Caco-2 (cell line): Measurements from ENCODE around the gene NXPH4. TPM values are rescaled to one million over a fixed set of nuclear protein-coding genes. Genes with fewer than 3 reads are reported as not detected.
A peak's percentile ranks its signal among the peaks of the same experiment; 100 is the strongest.

Experiments used
- BruUV-seq: library from RNA; stranded (reverse); fragments of 400-500 nt; replicated peaks from 2 replicates; lab custom pipeline; 2021; lab: Mats Ljungman, UMichigan
- CTCF ChIA-PET: fragments of 300-600 bp; sonication (Branson Sonifier 250); formaldehyde crosslinking; loops from one replicate; lab custom pipeline; 2022; ENCODE audit warnings: antibody characterized with exemption; lab: Charles Lee
- POLR2A ChIA-PET: fragments of 300-600 bp; sonication (Branson Sonifier 250); formaldehyde crosslinking; loops from one replicate; lab custom pipeline; 2022; ENCODE audit warnings: antibody characterized with exemption; lab: Charles Lee
- DNase-seq, 2 experiments: peaks; one replicate each; pipeline versions ENCODE4 v3.0.0 to v3.0.0-alpha.2; 2020 to 2022
- H3K27me3 ChIP-seq: replicated peaks from 2 replicates; pipeline ENCODE4 v1.6.0; 2011; ENCODE audit warnings: low read length; ENCODE audit not compliant: control insufficient read depth, insufficient read depth
- H3K36me3 ChIP-seq: 2 replicates; pipeline ENCODE4 v1.5.1; 2011; ENCODE audit warnings: low read length; ENCODE audit not compliant: control insufficient read depth, insufficient read depth
- H3K4me1 ChIP-seq: fragments of 250-450 bp; sonication (Bioruptor Pico); 2 replicates; pipeline ENCODE4 v1.5.1; 2020; ENCODE audit warnings: mild to moderate bottlenecking
- H3K4me3 ChIP-seq: 2 replicates; pipeline ENCODE4 v1.5.1; 2011; ENCODE audit warnings: low read depth, mild to moderate bottlenecking, control low read depth, low read length
- H3K9me3 ChIP-seq: fragments of 250-450 bp; sonication (Bioruptor Pico); 2 replicates; pipeline ENCODE4 v1.5.1; 2020; ENCODE audit warnings: mild to moderate bottlenecking, moderate library complexity
- H3K27ac Mint-ChIP-seq: one replicate; pipeline ENCODE4 v1.8.0; 2022; ENCODE audit warnings: mixed read lengths; ENCODE audit not compliant: unreplicated experiment
- H3K27me3 Mint-ChIP-seq: one replicate; pipeline ENCODE4 v1.8.0; 2022; ENCODE audit warnings: mixed read lengths; ENCODE audit not compliant: insufficient read depth, unreplicated experiment
- H3K36me3 Mint-ChIP-seq: one replicate; pipeline ENCODE4 v1.8.0; 2022; ENCODE audit warnings: mild to moderate bottlenecking, mixed read lengths; ENCODE audit not compliant: insufficient read depth, unreplicated experiment
- H3K4me1 Mint-ChIP-seq: one replicate; pipeline ENCODE4 v1.8.0; 2022; ENCODE audit warnings: low read depth, mixed read lengths; ENCODE audit not compliant: unreplicated experiment
- H3K4me3 Mint-ChIP-seq: one replicate; pipeline ENCODE4 v1.8.0; 2022; ENCODE audit warnings: mild to moderate bottlenecking, moderate library complexity, mixed read lengths; ENCODE audit not compliant: unreplicated experiment
- H3K9me3 Mint-ChIP-seq: one replicate; pipeline ENCODE4 v1.8.0; 2022; ENCODE audit warnings: mixed read lengths; ENCODE audit not compliant: unreplicated experiment
- intact Hi-C: fragments of 100-400 bp; cut with micrococcal nuclease; formaldehyde crosslinking; loops from one replicate; pipeline ENCODE4 v1.10.0; 2022; ENCODE audit not compliant: unreplicated experiment
- total RNA-seq: library from RNA; stranded (reverse); gene quantifications from 2 replicates; pipeline ENCODE4 v1.2.3, GENCODE V29; 2022
- TF ChIP-seq, protein P1 (sequence below), 2 experiments: fragments of 200-600 bp in 1 of 2; IDR thresholded peaks; 1 replicate in 1 of 2; 2 replicates in 1 of 2; pipeline versions ENCODE4 v1.5.1 to v1.8.0; 2011 to 2022; ENCODE audit warnings: antibody characterized with exemption in 1 of 2, control low read depth in 1 of 2, inconsistent platforms in 1 of 2, low read depth in 1 of 2, low read length in 1 of 2, mild to moderate bottlenecking in 1 of 2, moderate library complexity in 1 of 2; ENCODE audit not compliant: insufficient read depth in 1 of 2, severe bottlenecking in 1 of 2, unreplicated experiment in 1 of 2

The NXPH4 gene
- total RNA-seq, 1 experiment from 2014 or later = 10.0 TPM

DNA sequence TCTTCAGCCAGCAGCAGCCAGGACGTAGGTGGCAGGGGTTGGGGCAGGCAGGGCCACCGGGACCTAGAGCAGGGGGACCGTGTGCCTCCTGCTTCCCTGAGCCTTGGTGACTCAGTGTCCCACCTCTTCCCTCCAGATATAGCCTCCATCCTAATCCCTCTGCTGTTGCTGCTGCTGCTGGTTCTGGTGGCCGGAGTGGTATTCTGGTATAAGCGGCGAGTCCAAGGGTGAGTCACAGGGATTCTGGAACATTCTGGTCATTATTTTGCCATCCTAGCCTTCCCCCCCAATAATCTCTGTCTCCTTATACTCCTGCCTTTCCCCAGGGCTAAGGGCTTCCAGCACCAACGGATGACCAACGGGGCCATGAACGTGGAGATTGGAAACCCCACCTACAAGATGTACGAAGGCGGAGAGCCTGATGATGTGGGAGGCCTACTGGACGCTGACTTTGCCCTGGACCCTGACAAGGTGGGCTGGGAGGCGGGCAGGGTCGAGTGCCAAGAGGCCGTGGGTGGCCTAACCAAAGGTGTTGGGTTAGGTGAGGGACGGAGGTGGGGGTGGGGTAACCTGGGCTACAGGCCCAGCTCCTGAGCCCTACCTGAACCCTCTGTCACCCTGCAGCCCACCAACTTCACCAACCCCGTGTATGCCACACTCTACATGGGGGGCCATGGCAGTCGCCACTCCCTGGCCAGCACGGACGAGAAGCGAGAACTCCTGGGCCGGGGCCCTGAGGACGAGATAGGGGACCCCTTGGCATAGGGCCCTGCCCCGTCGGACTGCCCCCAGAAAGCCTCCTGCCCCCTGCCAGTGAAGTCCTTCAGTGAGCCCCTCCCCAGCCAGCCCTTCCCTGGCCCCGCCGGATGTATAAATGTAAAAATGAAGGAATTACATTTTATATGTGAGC is 4.5 kb upstream of the NXPH4 start:
- Histone ChIP-seq H3K36me3 (no peaks in the 10 kb centered on the region; the same call in none of the 2 replicates), H3K27me3 (peaks cover 3% of the 10 kb centered on the region; the same call in 1 of the 2 replicates), H3K4me3 (no peak overlapping the region), H3K4me1 (peaks cover 20% of the 10 kb centered on the region), H3K9me3 (no peaks in the 10 kb centered on the region)
- Mint-ChIP-seq H3K27me3 (peaks cover 10% of the 10 kb centered on the region), H3K27ac (no peak overlapping the region), H3K9me3 (no peaks in the 10 kb centered on the region), H3K4me3 (no peak overlapping the region), H3K4me1 (peaks cover 22% of the 10 kb centered on the region), H3K36me3 (peaks cover 46% of the 10 kb centered on the region)
- ChIA-PET CTCF (interaction anchor here (0.6 to 3.0 kb wide), 3 partner anchors 18 to 435 kb away, joined by 5 to 80 read pairs (median 27); partner anchors contain the start of gene SHMT2), POLR2A (no interaction called here)
- TF ChIP-seq, protein P1, sequence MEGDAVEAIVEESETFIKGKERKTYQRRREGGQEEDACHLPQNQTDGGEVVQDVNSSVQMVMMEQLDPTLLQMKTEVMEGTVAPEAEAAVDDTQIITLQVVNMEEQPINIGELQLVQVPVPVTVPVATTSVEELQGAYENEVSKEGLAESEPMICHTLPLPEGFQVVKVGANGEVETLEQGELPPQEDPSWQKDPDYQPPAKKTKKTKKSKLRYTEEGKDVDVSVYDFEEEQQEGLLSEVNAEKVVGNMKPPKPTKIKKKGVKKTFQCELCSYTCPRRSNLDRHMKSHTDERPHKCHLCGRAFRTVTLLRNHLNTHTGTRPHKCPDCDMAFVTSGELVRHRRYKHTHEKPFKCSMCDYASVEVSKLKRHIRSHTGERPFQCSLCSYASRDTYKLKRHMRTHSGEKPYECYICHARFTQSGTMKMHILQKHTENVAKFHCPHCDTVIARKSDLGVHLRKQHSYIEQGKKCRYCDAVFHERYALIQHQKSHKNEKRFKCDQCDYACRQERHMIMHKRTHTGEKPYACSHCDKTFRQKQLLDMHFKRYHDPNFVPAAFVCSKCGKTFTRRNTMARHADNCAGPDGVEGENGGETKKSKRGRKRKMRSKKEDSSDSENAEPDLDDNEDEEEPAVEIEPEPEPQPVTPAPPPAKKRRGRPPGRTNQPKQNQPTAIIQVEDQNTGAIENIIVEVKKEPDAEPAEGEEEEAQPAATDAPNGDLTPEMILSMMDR (IDR thresholded peaks at IDR 0.05; ENCODE audit: insufficient read depth in 1 of 2, low read depth in 1 of 2, low read length in 1 of 2, severe bottlenecking in 1 of 2, unreplicated experiment in 1 of 2) = no peak
- DNase-seq = no peak
- BruUV-seq = TSS peak; percentile 40
- intact Hi-C loops = no loop called here

DNA sequence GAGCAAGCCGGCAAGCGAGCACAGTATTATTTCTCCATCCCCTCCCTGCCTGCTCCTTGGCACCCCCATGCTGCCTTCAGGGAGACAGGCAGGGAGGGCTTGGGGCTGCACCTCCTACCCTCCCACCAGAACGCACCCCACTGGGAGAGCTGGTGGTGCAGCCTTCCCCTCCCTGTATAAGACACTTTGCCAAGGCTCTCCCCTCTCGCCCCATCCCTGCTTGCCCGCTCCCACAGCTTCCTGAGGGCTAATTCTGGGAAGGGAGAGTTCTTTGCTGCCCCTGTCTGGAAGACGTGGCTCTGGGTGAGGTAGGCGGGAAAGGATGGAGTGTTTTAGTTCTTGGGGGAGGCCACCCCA is 3.9 kb upstream of the NXPH4 start:
- ChIA-PET CTCF (interaction anchor here (0.6 to 3.0 kb wide), 8 partner anchors 9 to 435 kb away, joined by 3 to 80 read pairs (median 6); partner anchors contain the start of genes LRP1 and SHMT2), POLR2A (interaction anchor here (1.2 kb wide), 1 partner anchor 27 kb away, joined by 3 read pairs; no protein-coding TSS in a partner anchor)
- peaks cover 5% of the 10 kb centered on the region for H3K27me3 ChIP-seq
- Mint-ChIP-seq H3K4me1 (peaks cover 28% of the 10 kb centered on the region), H3K4me3 (no peak overlapping the region), H3K27me3 (peaks cover 14% of the 10 kb centered on the region), H3K27ac (no peak overlapping the region), H3K9me3 (no peaks in the 10 kb centered on the region), H3K36me3 (peaks cover 40% of the 10 kb centered on the region)
- BruUV-seq = no TSS peak
- no peak for DNase-seq
- H3K4me1 ChIP-seq = peaks cover 20% of the 10 kb centered on the region
- TF ChIP-seq, protein P1 (IDR thresholded peaks at IDR 0.05; ENCODE audit: insufficient read depth in 1 of 2, low read depth in 1 of 2, low read length in 1 of 2, severe bottlenecking in 1 of 2, unreplicated experiment in 1 of 2) = no peak
- no peaks in the 10 kb centered on the region; the same call in none of the 2 replicates for H3K36me3 ChIP-seq
- no peaks in the 10 kb centered on the region for H3K9me3 ChIP-seq
- H3K4me3 ChIP-seq = no peak overlapping the region
- intact Hi-C loops = loop anchor here (1.0 kb wide), 1 partner anchor 250 kb away; no protein-coding TSS in a partner anchor

DNA sequence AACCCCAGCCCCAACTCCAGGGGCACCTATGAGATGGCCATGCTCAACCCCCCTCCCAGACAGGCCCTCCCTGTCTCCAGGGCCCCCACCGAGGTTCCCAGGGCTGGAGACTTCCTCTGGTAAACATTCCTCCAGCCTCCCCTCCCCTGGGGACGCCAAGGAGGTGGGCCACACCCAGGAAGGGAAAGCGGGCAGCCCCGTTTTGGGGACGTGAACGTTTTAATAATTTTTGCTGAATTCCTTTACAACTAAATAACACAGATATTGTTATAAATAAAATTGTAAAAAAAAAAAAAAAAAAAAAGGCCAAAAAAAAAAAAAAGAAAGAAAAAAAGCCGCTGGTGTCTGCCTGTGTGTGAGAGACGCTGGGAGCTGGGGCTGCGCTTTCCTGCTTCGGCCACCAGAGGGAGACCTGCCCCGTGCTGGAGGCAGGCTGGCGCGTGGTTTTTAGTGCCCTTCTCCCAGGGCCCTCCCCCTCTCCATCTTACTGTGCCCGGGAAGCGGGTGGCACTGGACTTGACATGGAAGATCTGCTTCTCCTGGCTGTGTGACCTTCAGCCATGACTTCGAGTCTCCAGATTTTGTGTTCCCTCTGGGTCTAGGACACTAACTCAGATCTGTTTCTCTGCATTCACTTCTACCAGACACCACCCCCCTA is 3.4 kb upstream of the NXPH4 start:
- Mint-ChIP-seq H3K36me3 (peaks cover 35% of the 10 kb centered on the region), H3K4me1 (peaks cover 28% of the 10 kb centered on the region), H3K27me3 (peaks cover 14% of the 10 kb centered on the region), H3K9me3 (no peaks in the 10 kb centered on the region), H3K4me3 (no peak overlapping the region), H3K27ac (no peak overlapping the region)
- no TSS peak for BruUV-seq
- Histone ChIP-seq H3K27me3 (peaks cover 8% of the 10 kb centered on the region), H3K36me3 (no peaks in the 10 kb centered on the region; the same call in none of the 2 replicates), H3K4me3 (no peak overlapping the region), H3K9me3 (no peaks in the 10 kb centered on the region), H3K4me1 (peaks cover 20% of the 10 kb centered on the region)
- peak; percentile 83 to 90 for DNase-seq
- ChIA-PET CTCF (interaction anchor here (0.6 to 3.0 kb wide), 14 partner anchors 8 to 436 kb away, joined by 3 to 80 read pairs (median 5); partner anchors contain the start of genes B4GALNT1, LRP1 and SHMT2), POLR2A (interaction anchor here (0.5 to 1.5 kb wide), 4 partner anchors 16 to 66 kb away, joined by 3 to 20 read pairs (median 4); partner anchors contain the start of gene SHMT2)
- intact Hi-C loops = loop anchor here (1.0 kb wide), 1 partner anchor 249 kb away; no protein-coding TSS in a partner anchor
- TF ChIP-seq, protein P1 (IDR thresholded peaks at IDR 0.05; ENCODE audit: insufficient read depth in 1 of 2, low read depth in 1 of 2, low read length in 1 of 2, severe bottlenecking in 1 of 2, unreplicated experiment in 1 of 2) = peak; percentile 83 to 94
